Activated T-helper 17 cell treated with anti-CD3 and anti-CD28 coated beads, Interleukin-2, amount 50 U/mL, for 72 hours (primary cell): Measurements from ENCODE around the gene CCDC192. TPM values are rescaled to one million over a fixed set of nuclear protein-coding genes. Genes with fewer than 3 reads are reported as not detected.
"Not testable (repeated sequence)": the region's sequence is repeated elsewhere in the genome, so short reads cannot be mapped to it uniquely, and the experiment has no call there.

ENCODE experiments used
- ATAC-seq: fragments of 150-1000 bp; cut with Tn5 transposase; replicated peaks from 2 replicates; pipeline ENCODE4 v1.10.0; 2021; ENCODE audit warnings: mild to moderate bottlenecking, moderate library complexity
- H3K27ac Mint-ChIP-seq: one replicate; pipeline ENCODE4 v1.8.0; 2022; ENCODE audit warnings: mixed read lengths
- H3K27me3 Mint-ChIP-seq: one replicate; pipeline ENCODE4 v1.8.0; 2022; ENCODE audit warnings: mixed read lengths
- H3K36me3 Mint-ChIP-seq: one replicate; pipeline ENCODE4 v1.8.0; 2022; ENCODE audit warnings: low read depth, mild to moderate bottlenecking, mixed read lengths
- H3K4me1 Mint-ChIP-seq: one replicate; pipeline ENCODE4 v1.8.0; 2022; ENCODE audit warnings: mixed read lengths
- H3K4me3 Mint-ChIP-seq: one replicate; pipeline ENCODE4 v1.8.0; 2022; ENCODE audit warnings: mild to moderate bottlenecking, mixed read lengths
- H3K9me3 Mint-ChIP-seq: one replicate; pipeline ENCODE4 v1.8.0; 2022; ENCODE audit warnings: mixed read lengths
- total RNA-seq, 2 donors: library from RNA; stranded (reverse); gene quantifications; one replicate each; pipeline ENCODE4 v1.2.3, GENCODE V29; 2022

CCDC192 gene
- total RNA-seq, 2 donors from 2014 or later = not detected

- Mint-ChIP-seq H3K27ac (no peak overlapping the region), H3K4me3 (no peak overlapping the region), H3K36me3 (no peaks in the 10 kb centered on the region), H3K4me1 (no peaks in the 10 kb centered on the region), H3K27me3 (no peaks in the 10 kb centered on the region), H3K9me3 (no peaks in the 10 kb centered on the region)
- no peak for ATAC-seq
Measured at GRCh38 chr5:127684726-127685467, 18.3 kb upstream of the CCDC192 start.

- ATAC-seq = no peak
- Mint-ChIP-seq H3K36me3 (no peaks in the 10 kb centered on the region), H3K4me1 (no peaks in the 10 kb centered on the region), H3K27me3 (peaks cover under 1% of the 10 kb centered on the region), H3K9me3 (no peaks in the 10 kb centered on the region), H3K27ac (no peak overlapping the region), H3K4me3 (no peak overlapping the region)
Measured at GRCh38 chr5:127685662-127686061, 17.5 kb upstream of the CCDC192 start.

- Mint-ChIP-seq H3K4me1 (no peaks in the 10 kb centered on the region), H3K27ac (no peak overlapping the region), H3K9me3 (no peaks in the 10 kb centered on the region), H3K36me3 (no peaks in the 10 kb centered on the region), H3K4me3 (no peak overlapping the region), H3K27me3 (peaks cover 3% of the 10 kb centered on the region)
- ATAC-seq = no peak
Measured at GRCh38 chr5:127686424-127686823, 16.8 kb upstream of the CCDC192 start.

GRCh38 chr5:127694518-127695171 lies 8.5 kb upstream of the CCDC192 start:
- no peak overlapping the region for H3K27ac Mint-ChIP-seq
- no peaks in the 10 kb centered on the region for H3K9me3 Mint-ChIP-seq
- no peak for ATAC-seq
- peaks cover 10% of the 10 kb centered on the region for H3K27me3 Mint-ChIP-seq
- H3K36me3 Mint-ChIP-seq = no peaks in the 10 kb centered on the region
- no peak overlapping the region for H3K4me3 Mint-ChIP-seq
- no peaks in the 10 kb centered on the region for H3K4me1 Mint-ChIP-seq

GRCh38 chr5:127695346-127695745 lies 7.8 kb upstream of the CCDC192 start:
- peaks cover 10% of the 10 kb centered on the region for H3K27me3 Mint-ChIP-seq
- H3K4me1 Mint-ChIP-seq = no peaks in the 10 kb centered on the region
- H3K27ac Mint-ChIP-seq = no peak overlapping the region
- H3K4me3 Mint-ChIP-seq = no peak overlapping the region
- ATAC-seq = no peak
- H3K9me3 Mint-ChIP-seq = no peaks in the 10 kb centered on the region
- H3K36me3 Mint-ChIP-seq = no peaks in the 10 kb centered on the region

- Mint-ChIP-seq H3K27ac (no peak overlapping the region), H3K4me1 (no peaks in the 10 kb centered on the region), H3K4me3 (no peak overlapping the region), H3K36me3 (no peaks in the 10 kb centered on the region), H3K9me3 (no peaks in the 10 kb centered on the region), H3K27me3 (peaks cover 10% of the 10 kb centered on the region)
- ATAC-seq = no peak
Measured at GRCh38 chr5:127696683-127697082, 6.5 kb upstream of the CCDC192 start.

GRCh38 chr5:127697894-127698600 lies 5.1 kb upstream of the CCDC192 start:
- H3K36me3 Mint-ChIP-seq = no peaks in the 10 kb centered on the region
- H3K27me3 Mint-ChIP-seq = peaks cover 9% of the 10 kb centered on the region
- H3K4me3 Mint-ChIP-seq = no peak overlapping the region
- H3K9me3 Mint-ChIP-seq = no peaks in the 10 kb centered on the region
- H3K27ac Mint-ChIP-seq = no peak overlapping the region
- no peaks in the 10 kb centered on the region for H3K4me1 Mint-ChIP-seq
- no peak for ATAC-seq

- Mint-ChIP-seq H3K27ac (no peak overlapping the region), H3K9me3 (no peaks in the 10 kb centered on the region), H3K4me1 (no peaks in the 10 kb centered on the region), H3K27me3 (peaks cover 11% of the 10 kb centered on the region), H3K36me3 (no peaks in the 10 kb centered on the region), H3K4me3 (no peak overlapping the region)
- ATAC-seq = no peak
Measured at GRCh38 chr5:127699416-127699815, 3.8 kb upstream of the CCDC192 start.

- Mint-ChIP-seq H3K9me3 (no peaks in the 10 kb centered on the region), H3K4me1 (peaks cover under 1% of the 10 kb centered on the region), H3K4me3 (no peak overlapping the region), H3K27me3 (peaks cover 14% of the 10 kb centered on the region), H3K27ac (no peak overlapping the region), H3K36me3 (no peaks in the 10 kb centered on the region)
- ATAC-seq = no peak
Measured at GRCh38 chr5:127700237-127700766, 2.9 kb upstream of the CCDC192 start.

- Mint-ChIP-seq H3K4me1 (peaks cover 6% of the 10 kb centered on the region), H3K4me3 (no peak overlapping the region), H3K9me3 (no peaks in the 10 kb centered on the region), H3K36me3 (no peaks in the 10 kb centered on the region), H3K27me3 (peaks cover 17% of the 10 kb centered on the region), H3K27ac (no peak overlapping the region)
- ATAC-seq = no peak
Measured at GRCh38 chr5:127702434-127702833, 757 bp upstream of the CCDC192 start.

- peak overlapping the region; percentile 86 for H3K27ac Mint-ChIP-seq
- no peaks in the 10 kb centered on the region for H3K9me3 Mint-ChIP-seq
- H3K4me1 Mint-ChIP-seq = peaks cover 6% of the 10 kb centered on the region
- H3K27me3 Mint-ChIP-seq = peaks cover 17% of the 10 kb centered on the region
- no peaks in the 10 kb centered on the region for H3K36me3 Mint-ChIP-seq
- peak; percentile 64 for ATAC-seq
- H3K4me3 Mint-ChIP-seq = no peak overlapping the region
Measured at GRCh38 chr5:127705120-127705892, 2.1 kb downstream of the CCDC192 start.

- no peak for ATAC-seq
- no peak overlapping the region for H3K27ac Mint-ChIP-seq
- peaks cover 15% of the 10 kb centered on the region for H3K27me3 Mint-ChIP-seq
- no peak overlapping the region for H3K4me3 Mint-ChIP-seq
- no peaks in the 10 kb centered on the region for H3K9me3 Mint-ChIP-seq
- no peaks in the 10 kb centered on the region for H3K36me3 Mint-ChIP-seq
- H3K4me1 Mint-ChIP-seq = peaks cover 6% of the 10 kb centered on the region
Measured at GRCh38 chr5:127706691-127707090, 3.5 kb downstream of the CCDC192 start.

GRCh38 chr5:127707209-127707608 lies 4.0 kb downstream of the CCDC192 start:
- H3K4me1 Mint-ChIP-seq = peaks cover 6% of the 10 kb centered on the region
- no peaks in the 10 kb centered on the region for H3K36me3 Mint-ChIP-seq
- H3K9me3 Mint-ChIP-seq = no peaks in the 10 kb centered on the region
- no peak for ATAC-seq
- H3K27ac Mint-ChIP-seq = no peak overlapping the region
- no peak overlapping the region for H3K4me3 Mint-ChIP-seq
- H3K27me3 Mint-ChIP-seq = peaks cover 15% of the 10 kb centered on the region

GRCh38 chr5:127713083-127713482 lies 9.9 kb downstream of the CCDC192 start:
- H3K9me3 Mint-ChIP-seq = not testable (repeated sequence)

More at GRCh38 chr5:127713083-127713482, 9.9 kb downstream of the CCDC192 start:
- not testable (repeated sequence) for H3K27ac Mint-ChIP-seq, H3K27me3 Mint-ChIP-seq, H3K4me3 Mint-ChIP-seq, H3K4me1 Mint-ChIP-seq, ATAC-seq, H3K36me3 Mint-ChIP-seq
